ENCODE measurements around the gene DISC1. TPM values are rescaled to one million over a fixed set of nuclear protein-coding genes. Genes with fewer than 3 reads are reported as not detected.

DISC1 gene
- total RNA-seq, 1 experiment from 2014 or later = 0.36 TPM

GRCh38 chr1:231701306-231701705, 74.7 kb downstream of the DISC1 start:
- BruUV-seq (replicated peaks) = no TSS peak
- in situ Hi-C loops (cut with HindIII; ENCODE audit: low pct_unique_long_range_greater_than_20kb, low sequenced_read_pairs) = no loop called here

GRCh38 chr1:231702331-231702730, 75.7 kb downstream of the DISC1 start:
- ATAC-seq = no peak
- DNase-seq (ENCODE audit: low read depth, low spot score) = no peak
- no peaks in the 10 kb centered on the region for H3K4me1 ChIP-seq (ENCODE audit: control insufficient read depth, insufficient read depth, low read length)
- TF ChIP-seq, protein P1, sequence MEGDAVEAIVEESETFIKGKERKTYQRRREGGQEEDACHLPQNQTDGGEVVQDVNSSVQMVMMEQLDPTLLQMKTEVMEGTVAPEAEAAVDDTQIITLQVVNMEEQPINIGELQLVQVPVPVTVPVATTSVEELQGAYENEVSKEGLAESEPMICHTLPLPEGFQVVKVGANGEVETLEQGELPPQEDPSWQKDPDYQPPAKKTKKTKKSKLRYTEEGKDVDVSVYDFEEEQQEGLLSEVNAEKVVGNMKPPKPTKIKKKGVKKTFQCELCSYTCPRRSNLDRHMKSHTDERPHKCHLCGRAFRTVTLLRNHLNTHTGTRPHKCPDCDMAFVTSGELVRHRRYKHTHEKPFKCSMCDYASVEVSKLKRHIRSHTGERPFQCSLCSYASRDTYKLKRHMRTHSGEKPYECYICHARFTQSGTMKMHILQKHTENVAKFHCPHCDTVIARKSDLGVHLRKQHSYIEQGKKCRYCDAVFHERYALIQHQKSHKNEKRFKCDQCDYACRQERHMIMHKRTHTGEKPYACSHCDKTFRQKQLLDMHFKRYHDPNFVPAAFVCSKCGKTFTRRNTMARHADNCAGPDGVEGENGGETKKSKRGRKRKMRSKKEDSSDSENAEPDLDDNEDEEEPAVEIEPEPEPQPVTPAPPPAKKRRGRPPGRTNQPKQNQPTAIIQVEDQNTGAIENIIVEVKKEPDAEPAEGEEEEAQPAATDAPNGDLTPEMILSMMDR (IDR thresholded peaks at IDR 0.05) = no peak
- no peak for TF ChIP-seq SIN3A (IDR thresholded peaks at IDR 0.05; ENCODE audit: borderline replicate concordance, insufficient read depth, low read depth, low read length)
- intact Hi-C loops (cut with micrococcal nuclease; ENCODE audit: unreplicated experiment) = no loop called here
- no peaks in the 10 kb centered on the region for H3K27me3 ChIP-seq (ENCODE audit: control insufficient read depth, insufficient read depth, low read length)
- no peaks in the 10 kb centered on the region for H3K36me3 ChIP-seq (ENCODE audit: control insufficient read depth, insufficient read depth, low read length)
- POLR2A ChIA-PET = no interaction called here
- in situ Hi-C loops (cut with HindIII; ENCODE audit: low pct_unique_long_range_greater_than_20kb, low sequenced_read_pairs) = no loop called here
- H3K9me3 ChIP-seq (ENCODE audit: control insufficient read depth, insufficient read depth, low read depth, low read length) = no peaks in the 10 kb centered on the region
- no peak overlapping the region for H3K27ac ChIP-seq (ENCODE audit: low read length)
- BruUV-seq (replicated peaks) = no TSS peak
- CTCF ChIA-PET = no interaction called here
- no peak overlapping the region for H3K4me3 ChIP-seq (ENCODE audit: low read depth in 2 of 2, low read length in 2 of 2)

More at GRCh38 chr1:231701306-231701705, 74.7 kb downstream of the DISC1 start:
- H3K27ac ChIP-seq (ENCODE audit: low read length) = no peak overlapping the region
- ChIA-PET POLR2A (no interaction called here), CTCF (no interaction called here)
- no peaks in the 10 kb centered on the region for H3K9me3 ChIP-seq (ENCODE audit: control insufficient read depth, insufficient read depth, low read depth, low read length)
- H3K36me3 ChIP-seq (ENCODE audit: control insufficient read depth, insufficient read depth, low read length) = no peaks in the 10 kb centered on the region
- H3K4me3 ChIP-seq (ENCODE audit: low read depth in 2 of 2, low read length in 2 of 2) = no peak overlapping the region
- ATAC-seq (no peak), DNase-seq (ENCODE audit: low read depth, low spot score) (no peak)
- H3K4me1 ChIP-seq (ENCODE audit: control insufficient read depth, insufficient read depth, low read length) = no peaks in the 10 kb centered on the region
- no peaks in the 10 kb centered on the region for H3K27me3 ChIP-seq (ENCODE audit: control insufficient read depth, insufficient read depth, low read length)
- intact Hi-C loops (cut with micrococcal nuclease; ENCODE audit: unreplicated experiment) = no loop called here
- TF ChIP-seq TCF7L2 (IDR thresholded peaks at IDR 0.05; ENCODE audit: low read depth, low read length) (no peak), SIN3A (IDR thresholded peaks at IDR 0.05; ENCODE audit: borderline replicate concordance, insufficient read depth, low read depth, low read length) (no peak)
- TF ChIP-seq, protein P1 (IDR thresholded peaks at IDR 0.05) = no peak

- no peaks in the 10 kb centered on the region for H3K36me3 ChIP-seq (ENCODE audit: control insufficient read depth, insufficient read depth, low read length)
- H3K27me3 ChIP-seq (ENCODE audit: control insufficient read depth, insufficient read depth, low read length) = no peaks in the 10 kb centered on the region
- BruUV-seq (replicated peaks) = no TSS peak
- intact Hi-C loops (cut with micrococcal nuclease; ENCODE audit: unreplicated experiment) (no loop called here), in situ Hi-C loops (cut with HindIII; ENCODE audit: low pct_unique_long_range_greater_than_20kb, low sequenced_read_pairs) (no loop called here)
- H3K9me3 ChIP-seq (ENCODE audit: control insufficient read depth, insufficient read depth, low read depth, low read length) = no peaks in the 10 kb centered on the region
- ChIA-PET POLR2A (no interaction called here), CTCF (no interaction called here)
- H3K27ac ChIP-seq (ENCODE audit: low read length) = no peak overlapping the region
- H3K4me3 ChIP-seq (ENCODE audit: low read depth in 2 of 2, low read length in 2 of 2) = no peak overlapping the region
- H3K4me1 ChIP-seq (ENCODE audit: control insufficient read depth, insufficient read depth, low read length) = no peaks in the 10 kb centered on the region
- no peak for TF ChIP-seq REST (IDR thresholded peaks at IDR 0.05; ENCODE audit: insufficient read depth in 1 of 2, low read depth in 2 of 2, low read length in 1 of 2)
- TF ChIP-seq, protein P1 (IDR thresholded peaks at IDR 0.05) = no peak
- TF ChIP-seq POLR2AphosphoS5 (IDR thresholded peaks at IDR 0.05; ENCODE audit: low read depth, low read length) = no peak
- ATAC-seq = no peak
- no peak for DNase-seq (ENCODE audit: low read depth, low spot score)
These were observed 76.2 kb downstream of the DISC1 start for GRCh38 chr1:231702804-231703203.
